K562 (cell line): ENCODE measurements around the gene SNX10. TPM values are rescaled to one million over a fixed set of nuclear protein-coding genes. Genes with fewer than 3 reads are reported as not detected.

Experiments
- ELF2 ChIP-seq: fragments of 250-450 bp; sonication (Bioruptor Pico); IDR thresholded peaks from 2 replicates; pipeline ENCODE4 v1.5.0; 2021; ENCODE audit warnings: mild to moderate bottlenecking
- NFXL1 ChIP-seq: fragments of 450-650 bp; formaldehyde crosslinking; IDR thresholded peaks from 2 replicates; pipeline ENCODE4 v1.4.0; 2021; ENCODE audit warnings: mild to moderate bottlenecking
- PHB ChIP-seq: fragments of 250-450 bp; sonication (Bioruptor Pico); IDR thresholded peaks from 2 replicates; pipeline ENCODE4 v1.5.0; 2021
- TBP ChIP-seq: optimal IDR thresholded peaks from 2 replicates; pipeline ENCODE3; 2011; ENCODE audit warnings: low read depth, low read length, improper control_type of control experiment
- ZC3H8 ChIP-seq: fragments of 450-650 bp; IDR thresholded peaks from 2 replicates; pipeline ENCODE4 v1.6.1; 2017
- polyA plus RNA-seq, 8 experiments: library from polyadenylated mRNA; depleted of rRNA in 4 of 8; stranded (reverse) in 5 of 8; unstranded in 3 of 8; fragments of >200 nt; fragmentation: Nextera tagmentation in 2 of 8; fragmentation: Illumina TruSeq in 1 of 8; extraction: Ambion mirVana in 2 of 8; extraction: Trizol in 1 of 8; gene quantifications; 2 replicates each; pipeline versions ENCODE4 v1.2.1 to v1.2.3, GENCODE V29; 2011 to 2014; ENCODE audit warnings: inconsistent platforms in 1 of 8, missing spikeins in 1 of 8
- total RNA-seq, 7 experiments: library from RNA; depleted of rRNA in 6 of 7; stranded (reverse); fragments of >200 nt in 6 of 7; fragmentation: Illumina TruSeq in 2 of 7; extraction: Trizol in 2 of 7; gene quantifications; 2 replicates each; pipeline versions ENCODE4 v1.2.1 to v1.2.3, GENCODE V29; 2011 to 2021; ENCODE audit warnings: low replicate concordance in 1 of 7
- TF ChIP-seq, protein P1 (sequence below): sonication (generic); formaldehyde crosslinking; IDR thresholded peaks from 2 replicates; pipeline ENCODE4 v1.8.0; 2022; ENCODE audit warnings: mild to moderate bottlenecking, missing genetic modification reagents
- TF ChIP-seq, protein P2 (sequence below): sonication (generic); formaldehyde crosslinking; IDR thresholded peaks from 2 replicates; pipeline ENCODE4 v1.8.0; 2022; ENCODE audit warnings: missing genetic modification reagents, mild to moderate bottlenecking, borderline replicate concordance

SNX10 gene
- total and polyA plus RNA-seq, 9 of the 15 experiments (the other 6 are each of a cell fraction or from before 2014, with no cell fraction given) = 6.9 to 16.5 (median 11.5) TPM

DNA sequence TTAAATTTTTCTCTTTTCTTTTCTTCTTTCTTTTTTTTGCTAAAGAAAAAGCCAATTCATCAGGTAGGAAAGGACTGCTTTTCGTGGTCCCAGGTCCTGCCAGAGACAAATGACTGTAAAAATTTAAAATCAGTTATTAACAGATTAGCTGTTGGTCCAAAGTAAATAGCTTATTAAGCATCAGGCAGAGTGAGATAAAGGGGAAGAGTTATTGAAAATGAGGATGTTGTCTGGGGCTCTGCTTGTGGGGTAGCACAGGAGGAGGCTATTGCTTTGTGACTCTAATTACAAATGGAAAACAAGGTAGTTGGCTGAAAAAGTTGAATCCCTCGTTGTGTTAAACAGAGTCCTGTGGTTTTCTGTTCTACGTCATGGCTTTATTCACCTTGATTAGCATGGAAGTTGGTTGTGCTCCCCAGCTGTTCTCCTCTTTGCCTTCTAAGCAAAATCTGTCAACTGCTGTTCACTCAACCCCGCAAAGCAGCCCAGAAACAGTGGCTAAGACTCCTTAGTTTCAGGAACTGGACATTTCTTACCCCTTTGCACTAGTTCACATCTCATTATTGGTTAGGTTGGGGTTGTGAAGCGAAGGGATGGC lies 128.9 kb downstream of the SNX10 start (continued):
- TF ChIP-seq, protein P1, sequence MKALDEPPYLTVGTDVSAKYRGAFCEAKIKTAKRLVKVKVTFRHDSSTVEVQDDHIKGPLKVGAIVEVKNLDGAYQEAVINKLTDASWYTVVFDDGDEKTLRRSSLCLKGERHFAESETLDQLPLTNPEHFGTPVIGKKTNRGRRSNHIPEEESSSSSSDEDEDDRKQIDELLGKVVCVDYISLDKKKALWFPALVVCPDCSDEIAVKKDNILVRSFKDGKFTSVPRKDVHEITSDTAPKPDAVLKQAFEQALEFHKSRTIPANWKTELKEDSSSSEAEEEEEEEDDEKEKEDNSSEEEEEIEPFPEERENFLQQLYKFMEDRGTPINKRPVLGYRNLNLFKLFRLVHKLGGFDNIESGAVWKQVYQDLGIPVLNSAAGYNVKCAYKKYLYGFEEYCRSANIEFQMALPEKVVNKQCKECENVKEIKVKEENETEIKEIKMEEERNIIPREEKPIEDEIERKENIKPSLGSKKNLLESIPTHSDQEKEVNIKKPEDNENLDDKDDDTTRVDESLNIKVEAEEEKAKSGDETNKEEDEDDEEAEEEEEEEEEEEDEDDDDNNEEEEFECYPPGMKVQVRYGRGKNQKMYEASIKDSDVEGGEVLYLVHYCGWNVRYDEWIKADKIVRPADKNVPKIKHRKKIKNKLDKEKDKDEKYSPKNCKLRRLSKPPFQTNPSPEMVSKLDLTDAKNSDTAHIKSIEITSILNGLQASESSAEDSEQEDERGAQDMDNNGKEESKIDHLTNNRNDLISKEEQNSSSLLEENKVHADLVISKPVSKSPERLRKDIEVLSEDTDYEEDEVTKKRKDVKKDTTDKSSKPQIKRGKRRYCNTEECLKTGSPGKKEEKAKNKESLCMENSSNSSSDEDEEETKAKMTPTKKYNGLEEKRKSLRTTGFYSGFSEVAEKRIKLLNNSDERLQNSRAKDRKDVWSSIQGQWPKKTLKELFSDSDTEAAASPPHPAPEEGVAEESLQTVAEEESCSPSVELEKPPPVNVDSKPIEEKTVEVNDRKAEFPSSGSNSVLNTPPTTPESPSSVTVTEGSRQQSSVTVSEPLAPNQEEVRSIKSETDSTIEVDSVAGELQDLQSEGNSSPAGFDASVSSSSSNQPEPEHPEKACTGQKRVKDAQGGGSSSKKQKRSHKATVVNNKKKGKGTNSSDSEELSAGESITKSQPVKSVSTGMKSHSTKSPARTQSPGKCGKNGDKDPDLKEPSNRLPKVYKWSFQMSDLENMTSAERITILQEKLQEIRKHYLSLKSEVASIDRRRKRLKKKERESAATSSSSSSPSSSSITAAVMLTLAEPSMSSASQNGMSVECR (CRISPR knock-in tag) = no peak
- no peak for TF ChIP-seq ZC3H8
- TF ChIP-seq, protein P2, sequence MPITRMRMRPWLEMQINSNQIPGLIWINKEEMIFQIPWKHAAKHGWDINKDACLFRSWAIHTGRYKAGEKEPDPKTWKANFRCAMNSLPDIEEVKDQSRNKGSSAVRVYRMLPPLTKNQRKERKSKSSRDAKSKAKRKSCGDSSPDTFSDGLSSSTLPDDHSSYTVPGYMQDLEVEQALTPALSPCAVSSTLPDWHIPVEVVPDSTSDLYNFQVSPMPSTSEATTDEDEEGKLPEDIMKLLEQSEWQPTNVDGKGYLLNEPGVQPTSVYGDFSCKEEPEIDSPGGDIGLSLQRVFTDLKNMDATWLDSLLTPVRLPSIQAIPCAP (CRISPR knock-in tag) = no peak
- TF ChIP-seq PHB = no peak
- no peak for TF ChIP-seq NFXL1 (CRISPR knock-in tag)
- peak; percentile 71 for TF ChIP-seq TBP
- TF ChIP-seq ELF2 = no peak
